ENCODE measurements around the gene PRKCA. TPM values are rescaled to one million over a fixed set of nuclear protein-coding genes. Genes with fewer than 3 reads are reported as not detected.
A peak's percentile ranks its signal among the peaks of the same experiment; 100 is the strongest.

Gene PRKCA
- total RNA-seq, 1 donor from 2014 or later = 4.5 TPM

- no peak for ATAC-seq
Measured at GRCh38 chr17:66518677-66519076, 216.3 kb downstream of the PRKCA start.

- no peak for ATAC-seq
Measured at GRCh38 chr17:66519154-66519553, 216.7 kb downstream of the PRKCA start.

- no peak for ATAC-seq
Measured at GRCh38 chr17:66520999-66521398, 218.6 kb downstream of the PRKCA start.

- ATAC-seq = no peak
Measured at GRCh38 chr17:66522591-66523272, 220.3 kb downstream of the PRKCA start.

GRCh38 chr17:66523378-66524200 lies 221.2 kb downstream of the PRKCA start:
- ATAC-seq = no peak

- no peak for ATAC-seq
Measured at GRCh38 chr17:66524877-66525276, 222.5 kb downstream of the PRKCA start.

- ATAC-seq = no peak
Measured at GRCh38 chr17:66525338-66525737, 222.9 kb downstream of the PRKCA start.

- no peak for ATAC-seq
Measured at GRCh38 chr17:66526827-66527226, 224.4 kb downstream of the PRKCA start.

GRCh38 chr17:66527335-66527734 lies 224.9 kb downstream of the PRKCA start:
- ATAC-seq = no peak

GRCh38 chr17:66531851-66532295 lies 229.5 kb downstream of the PRKCA start:
- ATAC-seq = no peak

- no peak for ATAC-seq
Measured at GRCh38 chr17:66533572-66533971, 231.2 kb downstream of the PRKCA start.

- no peak for ATAC-seq
Measured at GRCh38 chr17:66533986-66534385, 231.6 kb downstream of the PRKCA start.

- no peak for ATAC-seq
Measured at GRCh38 chr17:66535611-66536010, 233.2 kb downstream of the PRKCA start.

- no peak for ATAC-seq
Measured at GRCh38 chr17:66537502-66537901, 235.1 kb downstream of the PRKCA start.

GRCh38 chr17:66538776-66539175 lies 236.4 kb downstream of the PRKCA start:
- ATAC-seq = no peak

GRCh38 chr17:66540131-66540781 lies 237.8 kb downstream of the PRKCA start:
- peak; percentile 23 for ATAC-seq

- ATAC-seq = no peak
Measured at GRCh38 chr17:66541461-66542128, 239.2 kb downstream of the PRKCA start.

GRCh38 chr17:66542129-66542966 lies 239.9 kb downstream of the PRKCA start:
- ATAC-seq = no peak

GRCh38 chr17:66542967-66543520 lies 240.6 kb downstream of the PRKCA start:
- ATAC-seq = no peak

- ATAC-seq = no peak
Measured at GRCh38 chr17:66543526-66543925, 241.1 kb downstream of the PRKCA start.

- no peak for ATAC-seq
Measured at GRCh38 chr17:66545918-66546317, 243.5 kb downstream of the PRKCA start.
